ENCODE data around the gene CUX1. TPM values are rescaled to one million over a fixed set of nuclear protein-coding genes. Genes with fewer than 3 reads are reported as not detected.

The CUX1 gene
- total RNA-seq, 1 experiment from 2014 or later: 54.8 TPM

DNA sequence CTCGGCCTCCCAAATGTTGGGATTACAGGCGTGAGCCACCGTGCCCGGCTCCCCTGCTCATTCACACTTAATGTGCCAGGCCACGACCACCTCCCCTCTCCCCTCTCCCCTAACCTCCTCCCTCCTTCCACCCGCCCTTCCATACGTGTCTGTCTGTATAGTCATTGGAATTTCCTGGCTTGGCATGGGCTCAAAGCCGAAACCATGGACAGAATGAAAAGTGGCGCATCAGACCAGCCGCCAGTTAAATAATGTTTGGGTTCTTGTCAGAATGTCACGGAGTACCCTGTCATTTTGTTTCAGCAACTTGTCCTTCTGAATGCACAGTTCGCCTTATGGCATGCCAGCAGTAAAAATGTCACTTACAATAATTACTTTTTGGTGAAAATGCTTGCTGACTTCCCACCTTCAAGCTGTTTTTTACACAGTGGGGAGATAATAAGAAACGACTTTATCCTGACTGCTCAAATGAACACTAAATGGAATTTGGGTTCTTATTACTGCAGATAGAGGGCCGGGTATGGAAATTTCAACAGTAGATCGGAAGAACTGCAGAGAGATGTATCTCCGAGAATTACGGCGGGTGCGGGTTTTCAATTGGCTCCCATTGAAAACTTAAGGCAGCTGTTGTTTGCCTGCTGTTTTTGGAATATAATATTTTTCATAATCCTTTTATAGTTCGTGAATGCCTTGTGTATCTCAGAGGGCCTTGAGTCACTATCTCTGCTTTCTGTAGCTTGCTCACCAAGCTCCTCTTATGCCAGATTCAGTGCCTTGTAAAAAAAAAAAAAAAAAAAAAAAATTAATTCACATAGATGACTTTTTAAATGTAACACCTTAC lies 403.8 kb downstream of the CUX1 start:
- CTCF ChIA-PET: no interaction called here
- peaks cover 8% of the 10 kb centered on the region for H3K36me3 Mint-ChIP-seq (ENCODE audit: insufficient read depth, unreplicated experiment)
- TF ChIP-seq, protein P1, sequence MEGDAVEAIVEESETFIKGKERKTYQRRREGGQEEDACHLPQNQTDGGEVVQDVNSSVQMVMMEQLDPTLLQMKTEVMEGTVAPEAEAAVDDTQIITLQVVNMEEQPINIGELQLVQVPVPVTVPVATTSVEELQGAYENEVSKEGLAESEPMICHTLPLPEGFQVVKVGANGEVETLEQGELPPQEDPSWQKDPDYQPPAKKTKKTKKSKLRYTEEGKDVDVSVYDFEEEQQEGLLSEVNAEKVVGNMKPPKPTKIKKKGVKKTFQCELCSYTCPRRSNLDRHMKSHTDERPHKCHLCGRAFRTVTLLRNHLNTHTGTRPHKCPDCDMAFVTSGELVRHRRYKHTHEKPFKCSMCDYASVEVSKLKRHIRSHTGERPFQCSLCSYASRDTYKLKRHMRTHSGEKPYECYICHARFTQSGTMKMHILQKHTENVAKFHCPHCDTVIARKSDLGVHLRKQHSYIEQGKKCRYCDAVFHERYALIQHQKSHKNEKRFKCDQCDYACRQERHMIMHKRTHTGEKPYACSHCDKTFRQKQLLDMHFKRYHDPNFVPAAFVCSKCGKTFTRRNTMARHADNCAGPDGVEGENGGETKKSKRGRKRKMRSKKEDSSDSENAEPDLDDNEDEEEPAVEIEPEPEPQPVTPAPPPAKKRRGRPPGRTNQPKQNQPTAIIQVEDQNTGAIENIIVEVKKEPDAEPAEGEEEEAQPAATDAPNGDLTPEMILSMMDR (IDR thresholded peaks at IDR 0.05; ENCODE audit: unreplicated experiment): no peak
- no peaks in the 10 kb centered on the region for H3K9me3 Mint-ChIP-seq (ENCODE audit: low read depth, unreplicated experiment)
- no peaks in the 10 kb centered on the region for H3K4me1 Mint-ChIP-seq (ENCODE audit: low read depth, unreplicated experiment)
- H3K27me3 Mint-ChIP-seq (ENCODE audit: unreplicated experiment): no peaks in the 10 kb centered on the region
- intact Hi-C loops (cut with micrococcal nuclease; ENCODE audit: unreplicated experiment): no loop called here
- no TSS peak for BruUV-seq (replicated peaks)
- DNase-seq: no peak
- H3K4me3 Mint-ChIP-seq (ENCODE audit: low read depth, unreplicated experiment): no peak overlapping the region
- H3K27ac Mint-ChIP-seq (ENCODE audit: unreplicated experiment): no peak overlapping the region

DNA sequence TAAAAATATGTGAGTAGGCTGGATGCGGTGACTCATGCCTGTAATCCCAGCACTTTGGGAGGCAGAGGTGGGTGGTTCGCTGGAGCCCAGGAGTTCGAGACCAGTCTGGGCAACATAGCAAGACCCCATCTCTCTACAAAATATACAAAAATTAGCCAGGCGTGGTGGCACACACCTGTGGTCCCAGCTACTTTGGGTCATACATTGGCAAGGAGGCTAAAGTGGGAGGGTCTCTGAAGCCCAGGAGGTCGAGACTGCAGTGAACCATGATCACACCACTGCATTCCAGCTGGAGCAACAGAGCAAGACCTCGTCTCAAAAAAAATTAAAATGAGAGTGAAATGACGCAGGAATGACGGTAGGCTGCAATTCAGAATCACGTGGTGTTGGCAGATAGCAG lies 404.5 kb downstream of the CUX1 start:
- Mint-ChIP-seq H3K36me3 (ENCODE audit: insufficient read depth, unreplicated experiment) (no peaks in the 10 kb centered on the region), H3K27ac (ENCODE audit: unreplicated experiment) (no peak overlapping the region), H3K27me3 (ENCODE audit: unreplicated experiment) (no peaks in the 10 kb centered on the region), H3K9me3 (ENCODE audit: low read depth, unreplicated experiment) (no peaks in the 10 kb centered on the region), H3K4me1 (ENCODE audit: low read depth, unreplicated experiment) (no peaks in the 10 kb centered on the region), H3K4me3 (ENCODE audit: low read depth, unreplicated experiment) (no peak overlapping the region)
- CTCF ChIA-PET: no interaction called here
- DNase-seq: no peak
- TF ChIP-seq, protein P1 (IDR thresholded peaks at IDR 0.05; ENCODE audit: unreplicated experiment): no peak
- no TSS peak for BruUV-seq (replicated peaks)
- intact Hi-C loops (cut with micrococcal nuclease; ENCODE audit: unreplicated experiment): no loop called here

DNA sequence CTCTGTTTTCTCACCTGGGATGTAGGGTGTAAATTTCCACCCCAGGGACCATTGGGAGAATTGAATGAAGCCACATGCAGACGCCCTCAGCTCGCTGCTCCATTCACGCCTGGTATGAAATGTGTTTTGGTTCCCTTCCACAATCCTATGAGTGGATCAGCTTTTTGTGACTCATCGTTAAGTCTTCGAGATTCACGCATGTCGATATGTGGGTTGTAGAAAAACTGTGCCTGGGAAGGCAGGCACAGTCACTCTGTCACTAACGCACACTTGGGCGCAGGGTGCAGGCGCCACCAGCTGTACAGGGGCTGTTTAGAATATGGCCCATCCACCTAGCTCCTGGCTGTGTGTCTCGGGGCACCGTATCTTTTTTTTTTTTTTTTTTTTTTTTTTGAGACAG lies 405.0 kb downstream of the CUX1 start:
- no TSS peak for BruUV-seq (replicated peaks)
- CTCF ChIA-PET: no interaction called here
- H3K4me3 Mint-ChIP-seq (ENCODE audit: low read depth, unreplicated experiment): no peak overlapping the region
- no peak for DNase-seq
- TF ChIP-seq, protein P1 (IDR thresholded peaks at IDR 0.05; ENCODE audit: unreplicated experiment): no peak
- H3K4me1 Mint-ChIP-seq (ENCODE audit: low read depth, unreplicated experiment): no peaks in the 10 kb centered on the region
- no peaks in the 10 kb centered on the region for H3K27me3 Mint-ChIP-seq (ENCODE audit: unreplicated experiment)
- no peaks in the 10 kb centered on the region for H3K36me3 Mint-ChIP-seq (ENCODE audit: insufficient read depth, unreplicated experiment)
- intact Hi-C loops (cut with micrococcal nuclease; ENCODE audit: unreplicated experiment): no loop called here
- H3K9me3 Mint-ChIP-seq (ENCODE audit: low read depth, unreplicated experiment): no peaks in the 10 kb centered on the region
- H3K27ac Mint-ChIP-seq (ENCODE audit: unreplicated experiment): no peak overlapping the region

DNA sequence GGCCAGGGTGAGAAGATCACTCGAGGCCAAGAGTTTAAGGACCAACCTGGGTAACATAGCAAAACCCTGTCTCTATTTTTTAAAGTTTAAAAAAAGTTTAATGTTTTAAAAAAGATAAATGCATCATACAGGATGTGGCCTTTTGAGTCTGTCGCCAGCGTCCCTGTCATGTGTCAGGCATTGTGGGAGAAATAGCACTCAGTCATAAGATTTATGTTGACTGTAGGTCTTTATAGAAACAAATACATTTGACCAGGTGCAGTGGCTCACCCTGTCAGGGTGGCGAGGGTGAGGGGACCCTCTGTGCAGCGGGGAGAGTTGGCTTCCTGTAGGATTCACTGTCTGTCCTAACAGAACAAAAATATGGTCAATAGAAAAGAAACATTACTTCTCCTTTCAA lies 405.8 kb downstream of the CUX1 start:
- intact Hi-C loops (cut with micrococcal nuclease; ENCODE audit: unreplicated experiment): no loop called here
- Mint-ChIP-seq H3K4me1 (ENCODE audit: low read depth, unreplicated experiment) (no peaks in the 10 kb centered on the region), H3K36me3 (ENCODE audit: insufficient read depth, unreplicated experiment) (no peaks in the 10 kb centered on the region), H3K4me3 (ENCODE audit: low read depth, unreplicated experiment) (no peak overlapping the region), H3K27ac (ENCODE audit: unreplicated experiment) (no peak overlapping the region), H3K27me3 (ENCODE audit: unreplicated experiment) (no peaks in the 10 kb centered on the region), H3K9me3 (ENCODE audit: low read depth, unreplicated experiment) (no peaks in the 10 kb centered on the region)
- TF ChIP-seq, protein P1 (IDR thresholded peaks at IDR 0.05; ENCODE audit: unreplicated experiment): no peak
- BruUV-seq (replicated peaks): no TSS peak
- DNase-seq: no peak
- CTCF ChIA-PET: no interaction called here
